22Rv1 (cell line): Measurements from ENCODE around the gene SMAGP.

Experiments used
- H3K27ac ChIP-seq: fragments of 450-650 bp; 2 replicates; pipeline ENCODE4 v1.5.1; 2017
- ZFX ChIP-seq: fragments of 450-650 bp; IDR thresholded peaks from 2 replicates; pipeline ENCODE4 v1.6.1; 2017; ENCODE audit warnings: antibody characterized with exemption, borderline replicate concordance
- TF ChIP-seq, protein P1 (sequence below): fragments of 450-650 bp; IDR thresholded peaks from 2 replicates; pipeline ENCODE4 v1.5.1; 2017; ENCODE audit warnings: mild to moderate bottlenecking

SMAGP gene

DNA sequence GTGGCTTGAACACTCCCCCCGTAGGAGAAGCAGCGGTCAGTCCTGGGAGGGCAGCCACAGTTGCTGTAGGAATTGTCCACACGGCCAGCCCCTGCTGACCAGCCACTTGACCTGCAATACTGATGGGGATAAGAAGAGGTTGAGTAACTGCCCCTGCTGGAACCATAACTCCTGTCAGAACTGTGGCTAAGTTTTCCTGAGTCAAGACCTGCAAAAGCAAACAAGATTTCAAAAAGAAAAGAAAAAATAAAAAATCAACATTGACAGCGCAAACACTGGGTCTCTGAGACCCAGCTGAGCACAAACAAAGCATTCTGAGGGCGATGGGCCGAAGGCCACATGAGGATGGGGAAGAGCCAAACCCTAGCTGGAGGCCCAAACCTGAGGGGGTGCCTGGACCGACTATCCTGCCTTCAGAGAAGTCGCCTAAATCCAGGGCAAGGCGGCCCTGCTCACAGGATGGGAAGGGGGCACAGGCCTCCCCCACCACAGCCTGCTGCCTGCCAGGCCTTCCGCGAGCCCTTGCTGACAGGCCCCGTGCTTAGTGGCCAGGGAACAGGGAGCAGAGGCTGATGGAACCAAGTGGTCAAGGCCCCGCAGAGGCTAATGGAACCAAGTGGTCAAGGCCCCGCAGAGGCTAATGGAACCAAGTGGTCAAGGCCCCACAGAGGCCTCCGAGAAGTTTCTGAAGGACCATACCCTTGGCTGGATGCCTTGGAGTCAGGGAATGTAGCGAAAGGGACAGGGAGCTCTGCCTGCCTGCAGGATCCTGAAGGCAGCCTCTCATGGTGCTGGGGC is 71.4 kb downstream of the SMAGP start:
- H3K27ac ChIP-seq, result peak overlapping the region; percentile 13; the same call in 1 of the 2 replicates
- no peak for TF ChIP-seq ZFX
- TF ChIP-seq, protein P1, sequence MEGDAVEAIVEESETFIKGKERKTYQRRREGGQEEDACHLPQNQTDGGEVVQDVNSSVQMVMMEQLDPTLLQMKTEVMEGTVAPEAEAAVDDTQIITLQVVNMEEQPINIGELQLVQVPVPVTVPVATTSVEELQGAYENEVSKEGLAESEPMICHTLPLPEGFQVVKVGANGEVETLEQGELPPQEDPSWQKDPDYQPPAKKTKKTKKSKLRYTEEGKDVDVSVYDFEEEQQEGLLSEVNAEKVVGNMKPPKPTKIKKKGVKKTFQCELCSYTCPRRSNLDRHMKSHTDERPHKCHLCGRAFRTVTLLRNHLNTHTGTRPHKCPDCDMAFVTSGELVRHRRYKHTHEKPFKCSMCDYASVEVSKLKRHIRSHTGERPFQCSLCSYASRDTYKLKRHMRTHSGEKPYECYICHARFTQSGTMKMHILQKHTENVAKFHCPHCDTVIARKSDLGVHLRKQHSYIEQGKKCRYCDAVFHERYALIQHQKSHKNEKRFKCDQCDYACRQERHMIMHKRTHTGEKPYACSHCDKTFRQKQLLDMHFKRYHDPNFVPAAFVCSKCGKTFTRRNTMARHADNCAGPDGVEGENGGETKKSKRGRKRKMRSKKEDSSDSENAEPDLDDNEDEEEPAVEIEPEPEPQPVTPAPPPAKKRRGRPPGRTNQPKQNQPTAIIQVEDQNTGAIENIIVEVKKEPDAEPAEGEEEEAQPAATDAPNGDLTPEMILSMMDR, result no peak

DNA sequence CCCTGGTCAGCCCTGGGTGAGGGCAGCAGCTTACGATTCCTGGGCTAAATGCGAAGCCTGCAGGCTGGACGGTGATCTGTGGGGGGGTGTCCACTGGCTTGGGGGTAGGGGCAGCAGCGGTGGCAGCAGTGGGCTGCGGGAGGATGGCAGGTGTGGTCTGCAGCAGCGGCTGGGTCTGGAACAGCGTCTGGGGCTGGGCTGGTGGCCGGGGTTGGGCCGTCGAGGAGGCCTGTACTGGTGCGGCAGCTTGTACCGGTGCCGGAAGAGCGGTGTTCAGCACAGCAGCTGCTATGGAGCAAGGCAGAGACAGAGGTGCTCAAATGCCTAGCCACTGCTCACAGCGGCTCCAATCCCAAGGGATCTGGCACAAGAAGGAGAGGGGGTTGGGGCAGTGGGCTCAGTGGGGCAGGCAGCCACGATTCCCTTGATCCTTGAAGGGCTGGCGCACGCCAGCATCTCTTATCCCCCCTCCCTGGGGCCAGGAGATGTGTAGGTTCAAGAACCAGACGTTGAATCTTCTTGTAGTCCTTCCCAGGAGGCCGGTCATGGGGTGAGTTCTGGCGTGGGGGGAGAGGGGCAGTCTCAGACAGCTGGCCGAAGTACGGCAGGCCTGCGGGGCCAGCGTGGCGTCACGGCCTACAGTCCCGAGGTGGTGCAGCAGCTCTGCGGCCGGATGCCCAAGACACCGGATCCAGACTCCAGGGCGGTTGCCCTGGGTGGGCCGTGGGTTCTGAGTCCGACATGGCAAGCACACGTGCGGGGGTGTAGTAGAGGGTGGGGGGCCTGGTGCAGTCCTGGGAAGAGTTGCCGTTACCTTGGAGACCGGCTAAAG is 72.3 kb downstream of the SMAGP start:
- peak overlapping the region; percentile 13; the same call in 1 of the 2 replicates for H3K27ac ChIP-seq
- no peak for TF ChIP-seq ZFX
- TF ChIP-seq, protein P1, result no peak

DNA sequence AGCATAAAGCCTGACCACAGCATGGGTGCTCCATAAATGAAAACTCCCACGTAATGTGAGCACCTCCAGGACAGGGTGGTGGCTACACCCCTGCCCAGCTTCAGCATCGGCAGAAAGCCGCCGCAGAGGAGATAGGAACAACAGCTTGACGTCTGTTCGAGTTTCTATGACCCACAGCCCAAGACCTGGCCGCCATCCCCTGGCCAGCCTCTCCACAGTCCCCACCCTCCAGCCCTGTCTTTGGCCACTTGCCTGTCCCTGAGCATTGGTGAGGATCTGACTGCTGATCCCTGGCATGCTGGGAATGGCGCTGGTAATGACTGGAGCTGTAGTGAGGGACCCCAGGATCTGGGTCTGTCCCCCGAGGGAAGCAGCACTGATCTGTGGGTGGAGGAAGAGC is 73.7 kb downstream of the SMAGP start:
- no peak for TF ChIP-seq ZFX
- TF ChIP-seq, protein P1, result no peak
- no peak overlapping the region for H3K27ac ChIP-seq

GRCh38 chr12:51195841-51196240 is 74.4 kb downstream of the SMAGP start:
- H3K27ac ChIP-seq, result no peak overlapping the region
- no peak for TF ChIP-seq ZFX
- TF ChIP-seq, protein P1, result no peak
